ENCODE results near the gene MAPKBP1. TPM values are rescaled to one million over a fixed set of nuclear protein-coding genes. Genes with fewer than 3 reads are reported as not detected.
"Not testable (repeated sequence)": the region's sequence is repeated elsewhere in the genome, so short reads cannot be mapped to it uniquely, and the experiment has no call there.

MAPKBP1 gene
- 15.6 TPM for total RNA-seq
- long read RNA-seq, partial matches to known transcripts, result 6 of 15 reads
- long read RNA-seq, other reads (novel, unspliced or antisense), result 9 of 15 reads

GRCh38 chr15:41774062-41774881 is at the start of gene MAPKBP1:
MAPKBP1 (plus strand) TSS chr15:41774484; CDS start chr15:41775276, 792 bp downstream.
- intact Hi-C loops (cut with DNase I), result loop anchor here (1.0 to 10.0 kb wide), 4 partner anchors 37 to 169 kb away; partner anchors contain the start of gene MGA
- peak; percentile 99 for DNase-seq (ENCODE audit: low spot score)

GRCh38 chr15:41727143-41727542 is 47.1 kb upstream of the MAPKBP1 start:
- DNase-seq (ENCODE audit: low spot score), result no peak
- intact Hi-C loops (cut with DNase I), result no loop called here

DNA sequence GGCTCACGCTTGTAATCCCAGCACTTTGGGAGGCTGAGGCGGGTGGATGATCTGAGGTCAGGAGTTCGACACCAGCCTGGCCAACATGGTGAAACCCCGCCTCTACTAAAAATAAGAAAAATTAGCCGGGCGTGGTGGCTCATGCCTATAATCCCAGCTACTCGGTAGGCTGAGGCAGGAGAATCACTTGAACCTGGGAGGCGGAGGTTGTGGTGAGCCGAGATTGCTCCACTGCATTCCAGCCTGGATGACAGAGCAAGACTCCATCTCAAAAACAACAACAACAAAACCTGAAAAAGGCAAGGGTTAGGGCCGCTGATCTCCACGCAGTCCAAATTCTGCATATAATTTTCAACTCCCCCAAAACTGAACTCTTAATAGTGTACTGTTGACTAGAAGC is 46.2 kb upstream of the MAPKBP1 start:
- DNase-seq (ENCODE audit: low spot score); intact Hi-C loops (cut with DNase I): not testable (repeated sequence)

DNA sequence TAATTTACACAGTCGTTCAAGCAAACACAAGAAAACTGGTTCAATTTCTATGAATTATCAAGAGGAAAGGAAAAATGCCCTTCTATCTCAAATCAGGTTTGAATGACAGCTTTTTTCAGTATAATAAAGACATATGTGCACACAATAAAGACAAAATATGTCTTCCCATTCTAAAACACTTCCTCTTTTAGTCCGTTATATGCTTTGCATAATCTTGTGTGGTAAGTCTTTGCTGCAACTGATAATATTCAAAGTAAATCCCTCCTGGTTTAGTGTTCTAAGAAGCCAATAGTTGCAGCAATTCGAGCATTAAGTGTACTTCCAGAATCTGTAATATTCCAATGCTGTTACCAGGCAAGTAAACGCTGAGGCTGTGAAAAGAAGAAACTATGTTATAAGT is 43.7 kb upstream of the MAPKBP1 start:
- intact Hi-C loops (cut with DNase I), result no loop called here
- DNase-seq (ENCODE audit: low spot score), result no peak

GRCh38 chr15:41732483-41732882 is 41.8 kb upstream of the MAPKBP1 start:
- intact Hi-C loops (cut with DNase I), result no loop called here
- DNase-seq (ENCODE audit: low spot score), result no peak

DNA sequence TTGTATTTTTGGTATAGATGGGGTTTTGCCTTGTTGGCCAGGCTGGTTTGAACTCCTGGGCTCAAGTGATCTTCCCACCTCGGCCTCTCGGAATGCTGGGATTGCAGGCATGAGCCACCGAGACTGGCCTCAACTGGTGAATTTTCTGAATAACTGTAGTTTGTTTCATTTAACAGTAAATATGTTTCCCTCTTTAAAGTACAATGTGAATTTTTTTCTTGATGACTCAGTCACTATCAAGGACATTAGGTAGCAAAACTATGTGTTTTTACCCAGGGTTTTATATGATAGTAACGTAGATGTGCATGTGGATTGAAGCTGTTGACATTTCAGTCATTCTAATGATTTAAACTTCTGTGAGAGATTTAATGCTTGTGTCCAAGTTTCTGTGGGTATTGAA is 40.2 kb upstream of the MAPKBP1 start:
- intact Hi-C loops (cut with DNase I), result no loop called here
- DNase-seq (ENCODE audit: low spot score), result no peak

- DNase-seq (ENCODE audit: low spot score), result no peak
- intact Hi-C loops (cut with DNase I), result no loop called here
Observed at GRCh38 chr15:41735046-41735445, 39.2 kb upstream of the MAPKBP1 start.

DNA sequence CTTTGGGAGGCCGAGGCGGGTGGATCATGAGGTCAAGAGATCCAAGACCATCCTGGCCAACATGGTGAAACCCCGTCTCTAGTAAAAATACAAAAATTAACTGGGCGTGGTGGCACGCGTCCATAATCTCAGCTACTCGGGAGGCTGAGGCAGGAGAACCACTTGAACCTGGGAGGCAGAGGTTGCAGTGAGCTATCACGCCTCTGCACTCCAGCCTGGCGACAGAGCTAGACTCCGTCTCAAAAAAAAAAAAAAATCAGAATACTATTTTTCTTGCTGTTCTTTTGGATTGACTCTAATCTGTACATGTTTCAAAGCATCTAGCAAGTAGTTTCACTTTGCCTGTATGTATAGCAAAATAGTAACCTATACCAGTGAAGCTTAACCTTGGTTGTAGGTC is 38.8 kb upstream of the MAPKBP1 start:
- DNase-seq (ENCODE audit: low spot score); intact Hi-C loops (cut with DNase I): not testable (repeated sequence)

- intact Hi-C loops (cut with DNase I), result no loop called here
Observed at GRCh38 chr15:41746802-41747201, 27.5 kb upstream of the MAPKBP1 start.

DNA sequence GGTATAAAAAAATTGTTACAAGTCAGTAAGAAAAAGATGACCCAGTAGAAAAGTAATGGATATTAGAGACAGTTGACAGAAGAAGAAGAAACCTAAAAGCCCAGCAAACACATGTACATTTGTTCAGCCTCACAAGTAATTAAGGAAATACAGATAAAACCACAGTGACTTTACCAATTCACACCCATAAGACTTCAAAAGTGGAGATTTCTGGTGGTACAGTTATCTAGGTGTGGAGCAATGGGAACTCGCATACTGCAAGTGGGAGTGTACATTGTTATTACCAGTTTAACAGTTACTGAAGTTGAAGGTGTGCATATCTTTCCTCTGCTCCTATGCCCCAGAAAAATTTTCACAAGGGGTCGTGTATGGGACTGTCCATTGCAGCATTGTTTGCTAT is 18.1 kb upstream of the MAPKBP1 start:
- intact Hi-C loops (cut with DNase I), result loop anchor here (10.0 kb wide), 1 partner anchor 61 kb away; no protein-coding TSS in a partner anchor
- no peak for DNase-seq (ENCODE audit: low spot score)

More at GRCh38 chr15:41746802-41747201, 27.5 kb upstream of the MAPKBP1 start:
- DNase-seq (ENCODE audit: low spot score), result no peak

GRCh38 chr15:41772720-41773331 is 1.5 kb upstream of the MAPKBP1 start:
- DNase-seq (ENCODE audit: low spot score), result no peak
- intact Hi-C loops (cut with DNase I), result loop anchor here (5.0 to 10.0 kb wide), 2 partner anchors 111 to 168 kb away; partner anchors contain the start of gene MGA

- intact Hi-C loops (cut with DNase I), result loop anchor here (5.0 to 10.0 kb wide), 2 partner anchors 111 to 169 kb away; partner anchors contain the start of gene MGA
- no peak for DNase-seq (ENCODE audit: low spot score)
Observed at GRCh38 chr15:41773332-41773728, 954 bp upstream of the MAPKBP1 start.

DNA sequence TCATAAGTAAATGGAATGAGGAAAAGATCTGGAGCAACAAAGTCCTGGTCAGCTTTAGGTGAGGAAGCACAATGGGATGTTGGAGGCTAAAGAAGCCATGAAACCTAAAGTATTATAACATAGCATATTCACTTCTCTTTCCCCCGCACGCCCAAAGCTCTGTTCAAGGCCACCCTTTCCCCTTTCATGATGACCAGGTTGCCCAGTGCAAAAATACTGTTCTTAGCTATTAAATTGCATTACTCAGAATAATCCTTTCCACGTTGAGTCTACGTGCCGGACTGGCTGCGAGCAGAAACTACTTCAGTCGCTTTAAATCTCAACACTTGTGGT is 589 bp upstream of the MAPKBP1 start:
- no peak for DNase-seq (ENCODE audit: low spot score)
- intact Hi-C loops (cut with DNase I), result loop anchor here (1.0 to 10.0 kb wide), 4 partner anchors 38 to 169 kb away; partner anchors contain the start of gene MGA

DNA sequence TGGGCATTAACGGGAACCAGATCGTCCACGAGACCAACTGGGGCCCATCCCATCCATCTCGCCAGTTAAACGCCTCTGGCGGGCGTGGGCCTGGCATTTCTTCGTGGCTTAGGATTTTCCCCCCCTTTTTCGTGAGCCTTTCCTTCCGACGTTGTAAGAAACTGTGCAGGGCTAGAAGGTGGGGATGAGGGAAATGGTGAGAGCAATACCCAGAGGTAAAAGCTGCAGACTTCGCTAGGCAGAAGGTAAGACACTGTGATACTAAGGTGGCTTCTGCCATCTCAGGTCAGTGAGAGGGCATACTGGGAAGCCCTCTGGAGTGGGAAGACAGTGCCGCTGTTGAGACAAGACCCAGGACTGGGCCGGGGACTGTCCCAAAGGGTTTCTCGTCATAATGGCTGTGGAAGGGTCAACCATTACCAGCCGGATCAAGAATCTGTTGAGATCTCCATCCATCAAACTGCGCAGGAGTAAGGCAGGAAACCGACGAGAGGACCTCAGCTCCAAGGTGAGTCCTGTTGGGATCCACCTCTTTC is 666 bp downstream of the MAPKBP1 start:
- no peak for DNase-seq (ENCODE audit: low spot score)
- intact Hi-C loops (cut with DNase I), result loop anchor here (1.0 to 10.0 kb wide), 4 partner anchors 36 to 170 kb away; partner anchors contain the start of gene MGA

GRCh38 chr15:41775651-41776050 is 1.4 kb downstream of the MAPKBP1 start:
- intact Hi-C loops (cut with DNase I), result loop anchor here (2.0 to 10.0 kb wide), 2 partner anchors 117 to 171 kb away; no protein-coding TSS in a partner anchor
- no peak for DNase-seq (ENCODE audit: low spot score)

DNA sequence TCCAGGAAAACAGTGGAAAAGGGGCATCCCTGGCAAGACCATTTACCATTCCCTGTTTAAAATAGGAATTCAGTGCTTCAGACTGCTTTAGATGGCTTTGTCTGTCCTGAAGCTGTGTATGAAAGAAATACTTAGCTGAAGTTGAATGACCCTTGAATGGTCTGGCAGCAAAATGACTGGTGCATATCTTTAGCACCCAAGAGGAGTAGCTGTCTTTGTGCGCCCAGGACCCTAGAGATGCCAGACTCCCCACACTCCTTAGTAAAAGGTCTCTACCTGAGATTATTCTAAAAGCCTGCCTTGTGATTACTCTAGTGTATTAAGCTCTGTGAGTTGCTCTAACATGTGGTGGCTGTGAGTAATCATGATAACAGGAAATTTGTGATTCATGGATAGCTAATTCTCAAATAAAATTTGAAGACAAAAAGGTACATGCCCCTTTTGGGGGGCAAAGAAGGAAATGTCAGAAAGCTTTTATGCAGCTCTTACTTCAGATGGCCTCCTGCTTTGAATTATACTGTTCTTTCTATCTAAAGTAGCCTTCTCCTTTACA is 3.2 kb downstream of the MAPKBP1 start:
- intact Hi-C loops (cut with DNase I), result loop anchor here (10.0 kb wide), 1 partner anchor 173 kb away; no protein-coding TSS in a partner anchor
- DNase-seq (ENCODE audit: low spot score), result no peak

- intact Hi-C loops (cut with DNase I), result loop anchor here (10.0 kb wide), 1 partner anchor 174 kb away; no protein-coding TSS in a partner anchor
- DNase-seq (ENCODE audit: low spot score), result no peak
Observed at GRCh38 chr15:41778521-41778920, 4.2 kb downstream of the MAPKBP1 start.

DNA sequence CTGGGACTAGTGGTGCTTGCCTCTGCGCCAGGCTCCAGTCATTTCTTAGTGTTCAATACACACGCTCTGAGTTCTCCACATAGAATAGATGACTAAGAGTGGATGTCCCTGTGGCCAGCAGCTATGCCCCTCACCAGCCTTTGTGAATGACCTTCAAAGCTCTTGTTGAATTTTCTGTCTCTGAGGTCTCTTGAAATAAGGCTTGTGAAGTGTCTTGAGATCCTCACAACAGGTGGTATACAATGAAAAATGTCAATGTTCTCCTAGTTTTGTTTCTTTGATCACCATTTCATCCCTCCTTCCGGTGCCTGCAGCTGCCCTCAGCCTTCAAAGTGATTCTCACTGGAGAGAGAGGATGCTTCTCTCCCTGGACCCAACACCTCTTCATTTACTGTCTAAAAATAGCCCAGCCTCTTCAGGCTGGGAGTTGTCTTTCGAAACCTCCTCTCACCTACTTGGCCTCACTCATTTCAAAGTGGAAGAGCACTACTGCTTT is 5.4 kb downstream of the MAPKBP1 start:
- DNase-seq (ENCODE audit: low spot score), result no peak
- intact Hi-C loops (cut with DNase I), result loop anchor here (10.0 kb wide), 1 partner anchor 175 kb away; no protein-coding TSS in a partner anchor

- intact Hi-C loops (cut with DNase I), result no loop called here
- DNase-seq (ENCODE audit: low spot score), result no peak
Observed at GRCh38 chr15:41780266-41780665, 6.0 kb downstream of the MAPKBP1 start.

Data from cardiac septum (tissue), 1 donor.